Fibroblast of pulmonary artery (primary cell): ENCODE data around the gene MACROH2A1.

ENCODE experiments used
- DNase-seq: peaks from one replicate; pipeline ENCODE4 v3.0.0-alpha.2; 2010; ENCODE audit warnings: low read depth
- H3K4me3 ChIP-seq: replicated peaks from 2 replicates; pipeline ENCODE4 v1.5.1; 2011; ENCODE audit warnings: low read depth, mild to moderate bottlenecking, control low read depth, low read length, moderate library complexity
- TF ChIP-seq, protein P1 (sequence below): IDR thresholded peaks from 2 replicates; pipeline ENCODE4 v1.5.1; 2011; ENCODE audit warnings: mild to moderate bottlenecking, control low read depth, low read length, inconsistent platforms; ENCODE audit errors: missing control alignments

MACROH2A1 gene

DNA sequence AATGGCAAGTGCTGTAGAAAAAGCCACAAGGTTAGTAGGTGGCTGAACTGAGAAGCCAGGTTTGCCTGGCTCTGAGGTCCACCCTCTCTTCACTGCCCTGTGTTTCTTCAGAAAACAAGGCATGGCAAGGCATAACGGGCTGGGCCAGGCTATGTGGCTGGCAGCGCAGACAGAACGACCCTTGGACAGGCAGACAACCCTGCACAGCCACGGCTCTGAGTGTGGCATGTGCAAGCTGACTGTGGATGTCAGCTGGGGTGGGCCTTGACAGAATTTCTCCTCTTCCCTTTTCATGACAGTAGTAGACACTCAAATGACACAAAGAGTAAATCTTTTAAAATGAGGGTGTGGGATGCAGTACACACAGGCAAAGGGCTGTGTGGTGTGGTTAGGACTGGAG is 81.7 kb downstream of the MACROH2A1 start:
- H3K4me3 ChIP-seq, result no peak overlapping the region
- TF ChIP-seq, protein P1, sequence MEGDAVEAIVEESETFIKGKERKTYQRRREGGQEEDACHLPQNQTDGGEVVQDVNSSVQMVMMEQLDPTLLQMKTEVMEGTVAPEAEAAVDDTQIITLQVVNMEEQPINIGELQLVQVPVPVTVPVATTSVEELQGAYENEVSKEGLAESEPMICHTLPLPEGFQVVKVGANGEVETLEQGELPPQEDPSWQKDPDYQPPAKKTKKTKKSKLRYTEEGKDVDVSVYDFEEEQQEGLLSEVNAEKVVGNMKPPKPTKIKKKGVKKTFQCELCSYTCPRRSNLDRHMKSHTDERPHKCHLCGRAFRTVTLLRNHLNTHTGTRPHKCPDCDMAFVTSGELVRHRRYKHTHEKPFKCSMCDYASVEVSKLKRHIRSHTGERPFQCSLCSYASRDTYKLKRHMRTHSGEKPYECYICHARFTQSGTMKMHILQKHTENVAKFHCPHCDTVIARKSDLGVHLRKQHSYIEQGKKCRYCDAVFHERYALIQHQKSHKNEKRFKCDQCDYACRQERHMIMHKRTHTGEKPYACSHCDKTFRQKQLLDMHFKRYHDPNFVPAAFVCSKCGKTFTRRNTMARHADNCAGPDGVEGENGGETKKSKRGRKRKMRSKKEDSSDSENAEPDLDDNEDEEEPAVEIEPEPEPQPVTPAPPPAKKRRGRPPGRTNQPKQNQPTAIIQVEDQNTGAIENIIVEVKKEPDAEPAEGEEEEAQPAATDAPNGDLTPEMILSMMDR, result no peak
- no peak for DNase-seq

DNA sequence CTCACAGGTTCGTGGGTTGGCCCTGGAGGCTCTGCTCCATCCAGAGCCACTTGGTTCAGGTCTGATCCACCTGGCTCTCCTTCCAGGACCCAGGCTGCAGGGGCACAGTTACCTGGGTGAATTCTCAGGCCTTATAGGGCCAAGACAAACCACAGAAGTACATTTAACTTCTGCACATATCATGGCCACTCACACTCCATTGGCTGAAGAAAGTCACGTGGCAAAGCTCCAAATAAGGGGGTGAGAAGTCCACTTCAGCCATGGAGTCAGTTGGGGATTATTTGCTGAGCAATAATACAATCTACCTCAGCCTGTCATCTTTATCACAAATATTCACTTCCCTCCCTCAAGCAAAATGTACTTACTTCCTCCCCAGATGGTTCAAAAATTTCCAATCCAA is 83.6 kb downstream of the MACROH2A1 start:
- no peak overlapping the region for H3K4me3 ChIP-seq
- TF ChIP-seq, protein P1, result no peak
- no peak for DNase-seq

DNA sequence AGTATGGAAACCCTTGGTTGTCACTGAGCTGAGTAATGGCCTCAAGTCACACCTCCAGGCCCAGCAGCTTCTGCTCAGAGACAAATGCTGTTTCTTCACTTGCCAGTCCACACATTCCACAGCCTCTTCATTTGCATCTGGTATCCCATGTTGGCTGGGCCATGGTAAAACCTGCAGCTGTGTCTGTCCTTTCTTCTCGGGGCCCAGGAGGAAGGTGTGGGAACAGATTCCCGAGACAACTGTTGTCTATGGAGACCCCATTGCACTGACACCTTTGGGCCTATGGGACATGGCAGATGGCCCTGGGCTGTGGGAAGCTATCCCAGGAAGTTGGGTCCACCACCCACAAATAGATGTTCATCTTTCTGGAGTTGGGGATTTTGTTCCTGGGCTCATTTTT is 85.1 kb downstream of the MACROH2A1 start:
- DNase-seq, result no peak

DNA sequence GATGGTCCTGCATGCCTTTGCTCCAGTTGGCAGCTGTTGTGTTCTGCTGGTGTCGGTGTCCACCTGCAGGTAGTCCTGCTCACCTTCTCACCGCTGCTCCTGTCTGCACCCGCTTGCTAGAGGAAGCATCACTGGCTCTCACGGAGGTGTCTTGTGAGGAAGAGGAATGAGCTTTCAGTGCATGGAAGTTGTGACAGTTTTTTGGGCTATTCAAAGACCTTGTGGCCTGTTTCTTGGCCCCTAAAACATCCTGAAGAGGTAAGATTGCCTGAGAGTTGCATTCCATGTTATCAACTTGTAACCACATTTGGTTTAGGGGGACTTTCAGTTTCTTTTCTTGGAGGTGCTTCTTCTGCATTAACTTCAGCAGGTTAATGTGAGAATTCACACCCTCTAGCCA is 85.6 kb downstream of the MACROH2A1 start:
- no peak overlapping the region for H3K4me3 ChIP-seq
- TF ChIP-seq, protein P1, result no peak
- DNase-seq, result no peak

More for the DNA sequence above, 85.1 kb downstream of the MACROH2A1 start:
- TF ChIP-seq, protein P1, result no peak
- no peak overlapping the region for H3K4me3 ChIP-seq

DNA sequence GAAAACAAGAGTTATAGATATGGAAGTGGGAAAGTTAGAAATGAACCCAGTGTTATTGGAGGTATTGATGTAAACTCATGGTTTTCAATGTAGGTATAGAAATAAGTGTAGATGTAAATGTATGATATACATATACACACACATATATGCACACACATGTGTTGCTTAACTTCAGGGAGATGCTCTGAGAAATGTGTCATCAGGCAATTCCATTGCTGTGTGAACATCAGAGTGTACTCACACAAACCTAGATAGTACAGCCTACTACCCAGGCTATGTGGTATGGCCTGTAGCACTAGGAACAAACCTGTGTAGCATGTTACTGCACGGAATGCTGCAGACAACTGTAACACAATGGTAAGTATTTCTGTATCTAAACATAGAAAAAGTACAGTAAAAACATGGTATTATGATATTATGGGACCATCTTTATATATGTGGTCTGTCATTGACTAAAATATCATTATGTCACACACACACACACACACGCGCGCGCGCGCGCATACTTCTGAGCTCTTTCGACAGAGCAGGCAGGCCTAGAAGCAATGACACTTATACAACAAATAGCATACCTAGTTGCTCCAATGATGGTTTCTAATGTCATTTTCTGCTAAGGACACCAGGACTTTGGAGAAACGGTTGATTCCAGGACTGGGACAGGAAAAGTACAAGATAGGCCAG is 86.6 kb downstream of the MACROH2A1 start:
- DNase-seq, result no peak
- no peak overlapping the region for H3K4me3 ChIP-seq
- TF ChIP-seq, protein P1, result no peak

DNA sequence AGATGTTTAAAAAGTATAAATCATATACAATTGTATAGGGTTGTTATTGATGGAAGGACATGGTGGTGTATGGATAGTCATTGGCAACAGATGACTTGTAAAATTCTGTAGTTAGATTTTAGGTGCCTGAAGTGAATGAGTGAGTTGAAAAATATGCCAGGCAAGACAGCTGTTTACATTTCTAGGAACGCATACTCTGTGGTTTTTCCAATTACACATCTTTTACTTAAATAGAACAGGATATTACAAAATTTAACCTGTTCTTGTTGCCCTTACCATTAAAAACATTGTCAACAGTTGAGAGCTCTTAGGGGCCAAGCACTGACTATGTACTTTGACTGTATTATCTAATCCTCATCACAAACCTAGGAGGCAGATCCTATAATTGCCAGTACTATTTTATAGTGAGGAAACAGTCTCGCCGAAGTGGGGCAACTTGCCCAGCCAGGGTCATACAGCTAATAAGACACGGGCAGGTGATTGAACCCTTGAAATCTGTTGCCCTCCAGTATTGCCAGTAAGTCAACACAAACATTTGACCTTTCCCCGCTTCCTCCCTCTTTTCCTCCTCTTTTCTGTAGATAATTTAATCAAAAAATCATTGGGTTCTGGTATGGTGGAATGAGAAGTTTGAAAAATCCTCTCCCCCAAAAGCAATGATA is 88.6 kb downstream of the MACROH2A1 start:
- peak; percentile 30 for DNase-seq
- TF ChIP-seq, protein P1, result no peak
- H3K4me3 ChIP-seq, result no peak overlapping the region
